K562 (cell line): ENCODE measurements around the gene BCKDK. TPM values are rescaled to one million over a fixed set of nuclear protein-coding genes. Genes with fewer than 3 reads are reported as not detected.
A peak's percentile ranks its signal among the peaks of the same experiment; 100 is the strongest.

ENCODE experiments used
- ATAC-seq: fragments of 200-7000 bp; cut with Tn5 transposase; 3 replicates; pipeline ENCODE4 v1.9.1; 2020; ENCODE audit warnings: moderate library complexity
- BruUV-seq: library from RNA; stranded (reverse); fragments of 400-500 nt; replicated peaks from 2 replicates; lab custom pipeline; 2021; lab: Mats Ljungman, UMichigan
- CTCF ChIA-PET: fragments of 300-600 bp; formaldehyde crosslinking; extraction: SDS; loops from one replicate; lab custom pipeline; 2021; ENCODE audit warnings: low intra/inter-chr PET ratio; lab: Yijun Ruan, JAX
- POLR2A ChIA-PET: fragments of 300-600, 350-650 bp; sonication (Branson Sonifier 250); formaldehyde crosslinking; extraction: SDS; loops from one replicate; lab custom pipeline; 2021; ENCODE audit warnings: antibody characterized with exemption, inconsistent platforms; lab: Yijun Ruan, JAX
- DNase-seq, 4 experiments: peaks; one replicate each; pipeline versions ENCODE4 v3.0.0 to v3.0.0-alpha.2; 2011 to 2018; ENCODE audit warnings: low spot score in 3 of 4, mixed read lengths in 3 of 4; ENCODE audit errors: extremely low read depth in 1 of 4
- FAIRE-seq: peaks from 2 replicates; lab custom pipeline; 2011; peaks lifted over from hg19 to GRCh38; lab: Jason Lieb, UNC
- H2AFZ ChIP-seq: 2 replicates; pipeline ENCODE4 v1.6.0; 2011; ENCODE audit warnings: low read depth, low read length, control low read depth, inconsistent platforms
- H3K27ac ChIP-seq: fragments of 200-600 bp; 3 replicates; pipeline ENCODE4 v1.8.0; 2011; ENCODE audit warnings: low read depth, mild to moderate bottlenecking, control low read depth, inconsistent platforms, low read length, moderate library complexity, mixed read lengths; ENCODE audit errors: extremely low read depth
- H3K27me3 ChIP-seq, 2 experiments: fragments of 300-600 bp in 1 of 2; 2 replicates in 1 of 2; 3 replicates in 1 of 2; pipeline versions ENCODE4 v1.6.0 to v1.8.0; 2011; ENCODE audit warnings: inconsistent platforms in 2 of 2, low read length in 2 of 2, mild to moderate bottlenecking in 1 of 2, mixed read lengths in 1 of 2, moderate library complexity in 1 of 2; ENCODE audit not compliant: control insufficient read depth in 2 of 2, insufficient read depth in 2 of 2
- H3K36me3 ChIP-seq: fragments of 300-600 bp; 3 replicates; pipeline ENCODE4 v1.8.0; 2011; ENCODE audit warnings: mild to moderate bottlenecking, low read length, inconsistent platforms; ENCODE audit not compliant: control insufficient read depth, insufficient read depth
- H3K4me1 ChIP-seq, 2 experiments: fragments of 200-600 bp in 1 of 2; replicated peaks in 1 of 2; 2 replicates in 1 of 2; 3 replicates in 1 of 2; pipeline versions ENCODE4 v1.5.1 to v1.8.0; 2011; ENCODE audit warnings: inconsistent platforms in 2 of 2, low read length in 2 of 2, mild to moderate bottlenecking in 1 of 2, mixed read lengths in 1 of 2, moderate library complexity in 1 of 2; ENCODE audit not compliant: control insufficient read depth in 2 of 2, insufficient read depth in 2 of 2
- H3K4me2 ChIP-seq: 2 replicates; pipeline ENCODE4 v1.6.1; 2011; ENCODE audit warnings: low read length, control low read depth, inconsistent platforms, mixed read lengths; ENCODE audit not compliant: insufficient read depth
- H3K4me3 ChIP-seq: fragments of 200-600 bp; sonication (generic), shearing (Covaris generic); 2 replicates; pipeline ENCODE4 v1.5.1; 2016; ENCODE audit warnings: control low read depth, inconsistent platforms
- H3K79me2 ChIP-seq: fragments of 200-600 bp; 3 replicates; pipeline ENCODE4 v1.8.0; 2011; ENCODE audit warnings: low read length, inconsistent platforms; ENCODE audit not compliant: control insufficient read depth, insufficient read depth
- H3K9ac ChIP-seq, 2 experiments: 2 replicates each; pipeline versions ENCODE4 v1.6.0 to v1.6.1; 2011; ENCODE audit warnings: low read depth in 2 of 2, low read length in 2 of 2, control low read depth in 1 of 2, inconsistent platforms in 1 of 2, mild to moderate bottlenecking in 1 of 2, mixed read lengths in 1 of 2; ENCODE audit not compliant: insufficient read depth in 1 of 2
- H3K9me1 ChIP-seq: one replicate; pipeline ENCODE4 v1.6.0; 2011; ENCODE audit warnings: inconsistent platforms, mild to moderate bottlenecking, low read length, moderate library complexity; ENCODE audit not compliant: control insufficient read depth, insufficient read depth
- H3K9me3 ChIP-seq: replicated peaks from 2 replicates; pipeline ENCODE4 v1.5.1; 2011; ENCODE audit warnings: low read depth, low read length, inconsistent platforms; ENCODE audit not compliant: control insufficient read depth, insufficient read depth
- H4K20me1 ChIP-seq: replicated peaks from 2 replicates; pipeline ENCODE4 v1.6.1; 2011; ENCODE audit warnings: low read length, inconsistent platforms, mixed read lengths; ENCODE audit not compliant: control insufficient read depth, insufficient read depth
- ATF7 ChIP-seq: fragments of 450-650 bp; IDR thresholded peaks from 2 replicates; pipeline ENCODE4 v1.7.1; 2014; ENCODE audit warnings: mild to moderate bottlenecking, moderate library complexity
- GATAD2A ChIP-seq: fragments of 450-650 bp; IDR thresholded peaks from 2 replicates; pipeline ENCODE4 v1.6.1; 2017
- KAT8 ChIP-seq: fragments of 450-650 bp; IDR thresholded peaks from 2 replicates; pipeline ENCODE4 v1.6.1; 2016; ENCODE audit warnings: low read depth, mild to moderate bottlenecking
- NFIX ChIP-seq: fragments of 250-450 bp; sonication (Bioruptor Pico); IDR thresholded peaks from 2 replicates; pipeline ENCODE4 v1.4.0; 2020; ENCODE audit warnings: low read depth, mild to moderate bottlenecking, moderate library complexity
- NR3C1 ChIP-seq: sonication (generic); formaldehyde crosslinking; IDR thresholded peaks from 2 replicates; pipeline ENCODE4 v1.8.1; 2022; ENCODE audit warnings: missing genetic modification reagents
- PYGO2 ChIP-seq: fragments of 450-650 bp; IDR thresholded peaks from 2 replicates; pipeline ENCODE4 v1.6.1; 2016; ENCODE audit warnings: mild to moderate bottlenecking, missing genetic modification characterization, moderate library complexity, missing compliant biosample characterization
- TAF1 ChIP-seq: IDR thresholded peaks from 2 replicates; pipeline ENCODE4 v1.6.1; 2011; ENCODE audit warnings: mild to moderate bottlenecking, low read length, moderate library complexity; ENCODE audit not compliant: insufficient read depth, control insufficient read depth, severe bottlenecking; ENCODE audit errors: extremely low read depth
- TCF7 ChIP-seq: sonication (generic); IDR thresholded peaks from 2 replicates; pipeline ENCODE4 v1.6.1; 2016; ENCODE audit warnings: antibody characterized with exemption, borderline replicate concordance
- ZNF175 ChIP-seq: fragments of 200-800 bp; sonication (Bioruptor generic); IDR thresholded peaks from 2 replicates; pipeline ENCODE4 v1.6.1; 2016; ENCODE audit warnings: low read depth, mild to moderate bottlenecking, missing genetic modification characterization, missing compliant biosample characterization
- whole genome bisulfite sequencing: fragments of 100-300 bp; shearing (Covaris generic); methylation state at CpG from one replicate; pipeline ENCODE4 v1.1.6; 2016; ENCODE audit warnings: low coverage, mixed read lengths; ENCODE audit not compliant: insufficient coverage; ENCODE audit errors: missing lambda C conversion rate; 5-methylcytosine and 5-hydroxymethylcytosine counted together
- in situ Hi-C: fragments of 300-500 bp; cut with MboI; formaldehyde crosslinking; loops from 4 replicates; pipeline ENCODE4 v1.15.0; 2018; ENCODE audit warnings: inconsistent platforms, mixed read lengths
- intact Hi-C: fragments of 100-400 bp; cut with micrococcal nuclease; formaldehyde crosslinking; loops from 2 replicates; pipeline ENCODE4 v1.14.2; 2022
- polyA plus RNA-seq, 8 experiments: library from polyadenylated mRNA; depleted of rRNA in 4 of 8; stranded (reverse) in 5 of 8; unstranded in 3 of 8; fragments of >200 nt; fragmentation: Nextera tagmentation in 2 of 8; fragmentation: Illumina TruSeq in 1 of 8; extraction: Ambion mirVana in 2 of 8; extraction: Trizol in 1 of 8; gene quantifications; 2 replicates each; pipeline versions ENCODE4 v1.2.1 to v1.2.3, GENCODE V29; 2011 to 2014; ENCODE audit warnings: inconsistent platforms in 1 of 8, missing spikeins in 1 of 8
- total RNA-seq, 7 experiments: library from RNA; depleted of rRNA in 6 of 7; stranded (reverse); fragments of >200 nt in 6 of 7; fragmentation: Illumina TruSeq in 2 of 7; extraction: Trizol in 2 of 7; gene quantifications; 2 replicates each; pipeline versions ENCODE4 v1.2.1 to v1.2.3, GENCODE V29; 2011 to 2021; ENCODE audit warnings: low replicate concordance in 1 of 7
- TF ChIP-seq, protein P1 (sequence below), 2 experiments: fragments of 450-650 bp; conservative IDR thresholded peaks; 2 replicates each; pipeline ENCODE4 v1.6.1; 2017; ENCODE audit warnings: mild to moderate bottlenecking in 2 of 2, moderate library complexity in 2 of 2
- TF ChIP-seq, protein P2 (sequence below): fragments of 450-650 bp; IDR thresholded peaks from 2 replicates; pipeline ENCODE4 v1.6.1; 2016; ENCODE audit warnings: missing biosample characterization, missing genetic modification characterization
- TF ChIP-seq, protein P3 (sequence below): fragments of 250-450 bp; sonication (Bioruptor Pico); IDR thresholded peaks from 2 replicates; pipeline ENCODE4 v1.8.0; 2021; ENCODE audit warnings: borderline replicate concordance, mild to moderate bottlenecking, moderate library complexity; ENCODE audit not compliant: poor library complexity, severe bottlenecking
- TF ChIP-seq, protein P4 (sequence below): fragments of 250-450 bp; sonication (Bioruptor Pico); IDR thresholded peaks from 2 replicates; pipeline ENCODE4 v1.4.0; 2020; ENCODE audit warnings: mild to moderate bottlenecking
- TF ChIP-seq, protein P5 (sequence below): conservative IDR thresholded peaks from 2 replicates; pipeline ENCODE4 v1.6.1; 2011; ENCODE audit warnings: low read depth, mild to moderate bottlenecking, low read length; ENCODE audit not compliant: control insufficient read depth

Gene BCKDK
- total and polyA plus RNA-seq, 9 of the 15 experiments (the other 6 are each of a cell fraction or from before 2014, with no cell fraction given), result 0.58 to 34.8 (median 13.1) TPM

DNA sequence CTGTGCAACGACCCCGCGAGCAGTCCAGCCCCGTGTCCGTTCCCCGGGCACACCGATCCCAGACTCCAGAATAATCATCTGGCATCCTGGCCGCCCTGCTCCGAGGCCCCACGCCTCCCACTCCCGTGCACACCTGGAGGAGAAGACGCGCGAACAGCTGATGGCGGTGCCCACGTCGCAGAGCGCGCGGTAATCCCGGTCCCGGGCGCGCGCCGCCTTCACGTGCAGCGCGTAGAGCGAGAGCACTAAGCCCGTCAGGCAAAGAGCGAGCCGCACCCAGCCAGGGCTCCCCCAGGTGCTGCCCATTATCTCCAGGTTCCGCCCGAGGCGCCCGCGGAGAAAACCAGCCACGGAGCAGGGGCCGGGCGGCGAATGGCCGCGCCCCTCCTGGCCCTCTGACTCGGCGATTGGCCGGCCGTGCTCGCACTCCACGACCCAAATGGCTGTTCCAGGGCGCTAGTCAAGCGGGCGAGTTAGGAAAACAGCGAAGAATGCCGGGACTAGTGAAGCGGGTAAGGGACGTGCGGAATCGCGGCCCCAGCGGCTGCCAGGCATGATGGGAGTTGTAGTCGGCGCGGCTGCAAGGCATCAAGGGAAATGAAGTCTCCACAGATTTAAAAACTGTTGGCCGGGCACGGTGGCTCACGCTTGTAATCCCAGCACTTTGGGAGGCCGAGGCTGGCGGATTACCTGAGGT lies 13.6 kb upstream of the BCKDK start, which contains the start of gene VKORC1:
TSS of gene VKORC1 (minus strand) at position 374 of the 697 bp plus-strand sequence. CDS start at position 306, 68 bp downstream.
- Histone ChIP-seq H3K4me3 (peak within 1 kb of the TSS; percentile 79), H3K9me1 (peaks cover 6% of the 10 kb centered on the region), H3K79me2 (peaks cover 22% of the 10 kb centered on the region), H3K4me2 (peak within 1 kb of the TSS; percentile 96), H3K9me3 (0 out of 2 replicates have a peak, but pooled peaks cover 4% of the 10 kb centered on the region), H3K27ac (peak within 1 kb of the TSS; percentile 70), H3K36me3 (peaks cover 22% of the 10 kb centered on the region; the same call in 1 of the 3 replicates), H2AFZ (peak within 1 kb of the TSS; percentile 97), H3K27me3 (no peaks in the 10 kb centered on the region), H3K9ac (peak within 1 kb of the TSS; percentile 73 to 94), H3K4me1 (peaks cover 17 to 32% of the 10 kb centered on the region in 2 experiments; a peak in 4 of 5 replicates), H4K20me1 (peaks cover 8% of the 10 kb centered on the region; the same call in 1 of the 2 replicates)
- peak; percentile 98 for FAIRE-seq
- peak; percentile 96 for ATAC-seq
- DNase-seq, result peak; percentile 91 to 98 (median 93)
- no TSS peak for BruUV-seq
- intact Hi-C loops (loop anchor here (1.0 to 10.0 kb wide), 4 partner anchors 48 to 140 kb away; partner anchors contain the start of genes HSD3B7, SETD1A and STX4), in situ Hi-C loops (no loop called here)
- ChIA-PET CTCF (no interaction called here), POLR2A (interaction anchor here (0.5 to 3.3 kb wide), 10 partner anchors 10 to 1217 kb away, joined by 3 to 15 read pairs (median 4); partner anchors contain the start of genes FUS and KAT8)
- under 1% methylated on average over 67 of the region's 69 CpGs for WGBS
- TF ChIP-seq TCF7 (no peak; the same call in 1 of the 2 replicates), NR3C1 (CRISPR knock-in tag) (no peak), PYGO2 (tag) (no peak), ATF7 (peak; percentile 83), NFIX (CRISPR knock-in tag) (no peak), GATAD2A (peak; percentile 76; the same call in 1 of the 2 replicates), TAF1 (peak; percentile 47), ZNF175 (CRISPR knock-in tag) (0 out of 2 replicates have a peak, but pooled peaks have one; percentile 58), KAT8 (no peak)
- TF ChIP-seq, protein P1, sequence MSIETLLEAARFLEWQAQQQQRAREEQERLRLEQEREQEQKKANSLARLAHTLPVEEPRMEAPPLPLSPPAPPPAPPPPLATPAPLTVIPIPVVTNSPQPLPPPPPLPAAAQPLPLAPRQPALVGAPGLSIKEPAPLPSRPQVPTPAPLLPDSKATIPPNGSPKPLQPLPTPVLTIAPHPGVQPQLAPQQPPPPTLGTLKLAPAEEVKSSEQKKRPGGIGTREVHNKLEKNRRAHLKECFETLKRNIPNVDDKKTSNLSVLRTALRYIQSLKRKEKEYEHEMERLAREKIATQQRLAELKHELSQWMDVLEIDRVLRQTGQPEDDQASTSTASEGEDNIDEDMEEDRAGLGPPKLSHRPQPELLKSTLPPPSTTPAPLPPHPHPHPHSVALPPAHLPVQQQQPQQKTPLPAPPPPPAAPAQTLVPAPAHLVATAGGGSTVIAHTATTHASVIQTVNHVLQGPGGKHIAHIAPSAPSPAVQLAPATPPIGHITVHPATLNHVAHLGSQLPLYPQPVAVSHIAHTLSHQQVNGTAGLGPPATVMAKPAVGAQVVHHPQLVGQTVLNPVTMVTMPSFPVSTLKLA (conservative IDR thresholded peaks at IDR 0.05), result peak; percentile 73 to 89
- TF ChIP-seq, protein P2, sequence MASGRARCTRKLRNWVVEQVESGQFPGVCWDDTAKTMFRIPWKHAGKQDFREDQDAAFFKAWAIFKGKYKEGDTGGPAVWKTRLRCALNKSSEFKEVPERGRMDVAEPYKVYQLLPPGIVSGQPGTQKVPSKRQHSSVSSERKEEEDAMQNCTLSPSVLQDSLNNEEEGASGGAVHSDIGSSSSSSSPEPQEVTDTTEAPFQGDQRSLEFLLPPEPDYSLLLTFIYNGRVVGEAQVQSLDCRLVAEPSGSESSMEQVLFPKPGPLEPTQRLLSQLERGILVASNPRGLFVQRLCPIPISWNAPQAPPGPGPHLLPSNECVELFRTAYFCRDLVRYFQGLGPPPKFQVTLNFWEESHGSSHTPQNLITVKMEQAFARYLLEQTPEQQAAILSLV, result no peak
- TF ChIP-seq, protein P3, sequence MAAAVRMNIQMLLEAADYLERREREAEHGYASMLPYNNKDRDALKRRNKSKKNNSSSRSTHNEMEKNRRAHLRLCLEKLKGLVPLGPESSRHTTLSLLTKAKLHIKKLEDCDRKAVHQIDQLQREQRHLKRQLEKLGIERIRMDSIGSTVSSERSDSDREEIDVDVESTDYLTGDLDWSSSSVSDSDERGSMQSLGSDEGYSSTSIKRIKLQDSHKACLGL (CRISPR knock-in tag), result no peak
- TF ChIP-seq, protein P4, sequence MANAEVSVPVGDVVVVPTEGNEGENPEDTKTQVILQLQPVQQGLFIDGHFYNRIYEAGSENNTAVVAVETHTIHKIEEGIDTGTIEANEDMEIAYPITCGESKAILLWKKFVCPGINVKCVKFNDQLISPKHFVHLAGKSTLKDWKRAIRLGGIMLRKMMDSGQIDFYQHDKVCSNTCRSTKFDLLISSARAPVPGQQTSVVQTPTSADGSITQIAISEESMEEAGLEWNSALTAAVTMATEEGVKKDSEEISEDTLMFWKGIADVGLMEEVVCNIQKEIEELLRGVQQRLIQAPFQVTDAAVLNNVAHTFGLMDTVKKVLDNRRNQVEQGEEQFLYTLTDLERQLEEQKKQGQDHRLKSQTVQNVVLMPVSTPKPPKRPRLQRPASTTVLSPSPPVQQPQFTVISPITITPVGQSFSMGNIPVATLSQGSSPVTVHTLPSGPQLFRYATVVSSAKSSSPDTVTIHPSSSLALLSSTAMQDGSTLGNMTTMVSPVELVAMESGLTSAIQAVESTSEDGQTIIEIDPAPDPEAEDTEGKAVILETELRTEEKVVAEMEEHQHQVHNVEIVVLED, result peak; percentile 82
- TF ChIP-seq, protein P5, sequence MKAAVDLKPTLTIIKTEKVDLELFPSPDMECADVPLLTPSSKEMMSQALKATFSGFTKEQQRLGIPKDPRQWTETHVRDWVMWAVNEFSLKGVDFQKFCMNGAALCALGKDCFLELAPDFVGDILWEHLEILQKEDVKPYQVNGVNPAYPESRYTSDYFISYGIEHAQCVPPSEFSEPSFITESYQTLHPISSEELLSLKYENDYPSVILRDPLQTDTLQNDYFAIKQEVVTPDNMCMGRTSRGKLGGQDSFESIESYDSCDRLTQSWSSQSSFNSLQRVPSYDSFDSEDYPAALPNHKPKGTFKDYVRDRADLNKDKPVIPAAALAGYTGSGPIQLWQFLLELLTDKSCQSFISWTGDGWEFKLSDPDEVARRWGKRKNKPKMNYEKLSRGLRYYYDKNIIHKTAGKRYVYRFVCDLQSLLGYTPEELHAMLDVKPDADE, result peak; percentile 89
